ENCODE data around the gene MGMT. TPM values are rescaled to one million over a fixed set of nuclear protein-coding genes. Genes with fewer than 3 reads are reported as not detected.
A peak's percentile ranks its signal among the peaks of the same experiment; 100 is the strongest.
"Not testable (repeated sequence)": the region's sequence is repeated elsewhere in the genome, so short reads cannot be mapped to it uniquely, and the experiment has no call there.

The MGMT gene
- polyA plus RNA-seq, 3 donors, result 9.5 to 23.5 (median 17.5) TPM

DNA sequence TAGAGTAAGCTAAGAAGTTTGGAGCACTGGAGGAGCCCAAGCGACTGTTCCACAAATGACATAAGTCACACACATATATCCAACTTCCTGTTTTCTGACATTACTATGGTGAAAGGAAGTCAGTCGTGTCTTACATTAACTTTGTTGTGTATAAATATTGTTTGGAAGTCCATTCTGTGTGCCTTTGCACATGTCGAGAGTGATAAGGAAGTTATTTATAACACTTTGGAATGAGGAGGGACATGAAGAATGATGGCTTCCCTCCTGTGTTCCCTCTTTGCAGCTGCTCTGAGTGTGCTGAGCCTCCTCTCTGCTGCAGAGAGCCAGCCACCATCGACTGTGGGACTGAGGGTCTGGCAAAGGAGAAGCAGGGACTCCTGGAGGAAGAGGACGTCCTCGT is 40.4 kb upstream of the MGMT start:
- TF ChIP-seq, protein P1, sequence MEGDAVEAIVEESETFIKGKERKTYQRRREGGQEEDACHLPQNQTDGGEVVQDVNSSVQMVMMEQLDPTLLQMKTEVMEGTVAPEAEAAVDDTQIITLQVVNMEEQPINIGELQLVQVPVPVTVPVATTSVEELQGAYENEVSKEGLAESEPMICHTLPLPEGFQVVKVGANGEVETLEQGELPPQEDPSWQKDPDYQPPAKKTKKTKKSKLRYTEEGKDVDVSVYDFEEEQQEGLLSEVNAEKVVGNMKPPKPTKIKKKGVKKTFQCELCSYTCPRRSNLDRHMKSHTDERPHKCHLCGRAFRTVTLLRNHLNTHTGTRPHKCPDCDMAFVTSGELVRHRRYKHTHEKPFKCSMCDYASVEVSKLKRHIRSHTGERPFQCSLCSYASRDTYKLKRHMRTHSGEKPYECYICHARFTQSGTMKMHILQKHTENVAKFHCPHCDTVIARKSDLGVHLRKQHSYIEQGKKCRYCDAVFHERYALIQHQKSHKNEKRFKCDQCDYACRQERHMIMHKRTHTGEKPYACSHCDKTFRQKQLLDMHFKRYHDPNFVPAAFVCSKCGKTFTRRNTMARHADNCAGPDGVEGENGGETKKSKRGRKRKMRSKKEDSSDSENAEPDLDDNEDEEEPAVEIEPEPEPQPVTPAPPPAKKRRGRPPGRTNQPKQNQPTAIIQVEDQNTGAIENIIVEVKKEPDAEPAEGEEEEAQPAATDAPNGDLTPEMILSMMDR (IDR thresholded peaks at IDR 0.05), result no peak
- no peaks in the 10 kb centered on the region for H3K36me3 ChIP-seq (replicated peaks in 1 of 2; ENCODE audit: control insufficient read depth in 1 of 2, insufficient read depth in 2 of 2, low read length in 2 of 2)
- Mint-ChIP-seq H3K36me3 (no peaks in the 10 kb centered on the region), H3K27me3 (ENCODE audit: low read depth in 3 of 3) (peaks cover 0 to 16% (median 11%) of the 10 kb centered on the region in 3 donors), H3K4me1 (no peaks in the 10 kb centered on the region), H3K9me3 (peaks cover 0 to 3% (median 0%) of the 10 kb centered on the region in 7 donors), H3K27ac (peak overlapping the region in 2 of 7 donors; percentile 31 to 35), H3K4me3 (no peak overlapping the region)
- no peak overlapping the region for H3K27ac ChIP-seq (ENCODE audit: low read depth in 1 of 2, low read length in 2 of 2)
- no peaks in the 10 kb centered on the region for H4K20me1 ChIP-seq (ENCODE audit: insufficient read depth, low read length)
- no peak for DNase-seq
- intact Hi-C loops (cut with micrococcal nuclease), result no loop called here
- 0% methylated on average over 2 of the region's 6 CpGs for WGBS (ENCODE audit: insufficient coverage)
- no peaks in the 10 kb centered on the region for H3K9me3 ChIP-seq (replicated peaks in 1 of 2; ENCODE audit: control insufficient read depth in 1 of 2, insufficient read depth in 1 of 2, low read length in 2 of 2)
- no peaks in the 10 kb centered on the region for H3K27me3 ChIP-seq (ENCODE audit: control insufficient read depth in 2 of 2, insufficient read depth in 2 of 2, low read length in 2 of 2)
- H3K4me2 ChIP-seq (replicated peaks; ENCODE audit: extremely low read depth, low read length, poor library complexity, severe bottlenecking), result no peak overlapping the region
- H3K9ac ChIP-seq (ENCODE audit: insufficient read depth, low read length, poor library complexity, severe bottlenecking), result no peak overlapping the region
- no peaks in the 10 kb centered on the region for H3K79me2 ChIP-seq (ENCODE audit: insufficient read depth, low read length)
- H2AFZ ChIP-seq (ENCODE audit: insufficient read depth, low read depth, low read length, poor library complexity, severe bottlenecking), result peak overlapping the region; percentile 21
- H3K4me1 ChIP-seq (ENCODE audit: control insufficient read depth in 1 of 2, insufficient read depth in 2 of 2, low read length in 2 of 2), result no peaks in the 10 kb centered on the region
- no peak overlapping the region for H3K4me3 ChIP-seq (replicated peaks in 1 of 3; ENCODE audit: low read depth in 2 of 3, low read length in 3 of 3)

DNA sequence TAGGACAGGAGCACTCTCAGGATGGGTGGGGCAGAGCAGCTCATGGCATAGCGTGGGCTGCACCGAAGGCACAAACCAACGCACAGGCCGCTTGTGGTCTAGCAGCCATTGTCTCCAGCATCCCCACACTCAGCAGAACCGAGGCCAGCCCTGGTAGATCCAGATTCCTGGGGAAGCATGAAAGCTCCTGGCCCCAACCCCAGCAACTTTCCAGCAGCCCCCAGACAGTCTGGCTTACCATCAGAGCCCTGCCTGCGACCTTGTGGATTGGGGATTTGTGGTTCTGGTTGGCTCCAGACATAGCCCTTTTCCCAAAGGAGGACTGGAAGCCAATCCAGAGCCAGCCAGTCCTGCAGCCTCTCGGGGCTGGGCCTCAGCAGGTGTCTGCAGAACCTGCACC is 33.8 kb upstream of the MGMT start:
- H3K36me3 ChIP-seq (replicated peaks in 1 of 2; ENCODE audit: control insufficient read depth in 1 of 2, insufficient read depth in 2 of 2, low read length in 2 of 2), result no peaks in the 10 kb centered on the region

DNA sequence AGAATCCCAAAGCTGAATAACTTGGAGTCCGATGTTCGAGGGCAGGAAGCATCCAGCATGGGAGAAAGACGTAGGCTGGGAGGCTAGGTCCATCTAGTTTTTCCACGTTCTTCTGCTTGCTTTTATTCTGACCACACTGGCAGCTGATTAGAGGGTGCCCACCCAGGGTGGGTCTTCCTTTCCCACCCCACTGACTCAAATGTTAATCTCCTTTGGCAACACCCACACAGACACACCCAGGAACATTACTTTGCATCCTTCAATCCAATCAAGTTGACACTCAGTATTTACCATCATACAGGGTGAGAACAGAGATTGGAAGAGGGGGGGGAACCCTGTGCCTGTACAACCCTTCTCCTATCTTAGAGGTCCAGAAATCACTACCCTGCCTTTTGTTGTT is 31.3 kb upstream of the MGMT start:
- H3K4me1 Mint-ChIP-seq; H3K27ac Mint-ChIP-seq; H3K36me3 ChIP-seq (replicated peaks in 1 of 2; ENCODE audit: control insufficient read depth in 1 of 2, insufficient read depth in 2 of 2, low read length in 2 of 2); H3K27ac ChIP-seq (ENCODE audit: low read depth in 1 of 2, low read length in 2 of 2); H4K20me1 ChIP-seq (ENCODE audit: insufficient read depth, low read length); H3K4me3 Mint-ChIP-seq; H3K27me3 Mint-ChIP-seq (ENCODE audit: low read depth in 3 of 3); H2AFZ ChIP-seq (ENCODE audit: insufficient read depth, low read depth, low read length, poor library complexity, severe bottlenecking); H3K4me3 ChIP-seq (replicated peaks in 1 of 3; ENCODE audit: low read depth in 2 of 3, low read length in 3 of 3); H3K9me3 ChIP-seq (replicated peaks in 1 of 2; ENCODE audit: control insufficient read depth in 1 of 2, insufficient read depth in 1 of 2, low read length in 2 of 2); intact Hi-C loops (cut with micrococcal nuclease); H3K4me2 ChIP-seq (replicated peaks; ENCODE audit: extremely low read depth, low read length, poor library complexity, severe bottlenecking); H3K36me3 Mint-ChIP-seq; H3K9ac ChIP-seq (ENCODE audit: insufficient read depth, low read length, poor library complexity, severe bottlenecking); H3K27me3 ChIP-seq (ENCODE audit: control insufficient read depth in 2 of 2, insufficient read depth in 2 of 2, low read length in 2 of 2); DNase-seq; H3K4me1 ChIP-seq (ENCODE audit: control insufficient read depth in 1 of 2, insufficient read depth in 2 of 2, low read length in 2 of 2); H3K79me2 ChIP-seq (ENCODE audit: insufficient read depth, low read length); H3K9me3 Mint-ChIP-seq: not testable (repeated sequence)
- WGBS (ENCODE audit: insufficient coverage), result 100% methylated on average over 4 of the region's 4 CpGs

More for the DNA sequence above, 33.8 kb upstream of the MGMT start:
- Mint-ChIP-seq H3K4me1 (no peaks in the 10 kb centered on the region), H3K36me3 (no peaks in the 10 kb centered on the region), H3K4me3 (no peak overlapping the region), H3K27ac (no peak overlapping the region), H3K9me3 (peaks cover 0 to 8% (median 0%) of the 10 kb centered on the region in 7 donors), H3K27me3 (ENCODE audit: low read depth in 3 of 3) (peaks cover 0 to 7% (median 6%) of the 10 kb centered on the region in 3 donors)
- no peaks in the 10 kb centered on the region for H3K9me3 ChIP-seq (replicated peaks in 1 of 2; ENCODE audit: control insufficient read depth in 1 of 2, insufficient read depth in 1 of 2, low read length in 2 of 2)
- 93% methylated on average over 6 of the region's 7 CpGs for WGBS (ENCODE audit: insufficient coverage)
- no peak overlapping the region for H3K4me2 ChIP-seq (replicated peaks; ENCODE audit: extremely low read depth, low read length, poor library complexity, severe bottlenecking)
- DNase-seq, result no peak
- no peaks in the 10 kb centered on the region for H3K27me3 ChIP-seq (ENCODE audit: control insufficient read depth in 2 of 2, insufficient read depth in 2 of 2, low read length in 2 of 2)
- TF ChIP-seq, protein P1 (IDR thresholded peaks at IDR 0.05), result no peak
- no peaks in the 10 kb centered on the region for H4K20me1 ChIP-seq (ENCODE audit: insufficient read depth, low read length)
- no peak overlapping the region for H3K4me3 ChIP-seq (replicated peaks in 1 of 3; ENCODE audit: low read depth in 2 of 3, low read length in 3 of 3)
- H3K9ac ChIP-seq (ENCODE audit: insufficient read depth, low read length, poor library complexity, severe bottlenecking), result no peak overlapping the region
- no peak overlapping the region for H3K27ac ChIP-seq (ENCODE audit: low read depth in 1 of 2, low read length in 2 of 2)
- intact Hi-C loops (cut with micrococcal nuclease), result no loop called here
- no peaks in the 10 kb centered on the region for H3K4me1 ChIP-seq (ENCODE audit: control insufficient read depth in 1 of 2, insufficient read depth in 2 of 2, low read length in 2 of 2)
- H2AFZ ChIP-seq (ENCODE audit: insufficient read depth, low read depth, low read length, poor library complexity, severe bottlenecking), result no peak overlapping the region
- H3K79me2 ChIP-seq (ENCODE audit: insufficient read depth, low read length), result no peaks in the 10 kb centered on the region

All from CD14-positive monocyte (primary cell).